ENCODE results near the gene CHADL.

CHADL gene

DNA sequence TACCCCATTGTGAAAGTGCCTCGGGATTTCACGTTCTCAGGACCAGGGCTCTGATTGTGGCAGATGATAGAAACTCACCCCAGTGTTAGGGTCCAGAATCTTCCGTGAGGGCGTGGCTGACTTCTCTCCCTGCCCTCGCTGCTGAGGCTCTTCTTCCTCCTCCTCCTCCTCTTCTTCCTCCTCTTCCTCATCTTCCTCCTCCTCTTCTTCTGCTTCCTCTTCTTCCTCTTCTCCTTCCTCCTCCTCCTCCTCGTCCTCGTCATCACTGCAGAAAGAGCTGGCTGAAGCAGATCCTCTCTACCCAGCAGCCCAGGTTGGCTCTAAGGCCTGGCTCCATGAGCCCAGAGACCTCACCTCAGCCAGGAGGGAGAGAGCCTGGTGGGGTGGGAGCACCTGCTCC lies 13.5 kb upstream of the CHADL start:
- DNase-seq, result no peak

DNA sequence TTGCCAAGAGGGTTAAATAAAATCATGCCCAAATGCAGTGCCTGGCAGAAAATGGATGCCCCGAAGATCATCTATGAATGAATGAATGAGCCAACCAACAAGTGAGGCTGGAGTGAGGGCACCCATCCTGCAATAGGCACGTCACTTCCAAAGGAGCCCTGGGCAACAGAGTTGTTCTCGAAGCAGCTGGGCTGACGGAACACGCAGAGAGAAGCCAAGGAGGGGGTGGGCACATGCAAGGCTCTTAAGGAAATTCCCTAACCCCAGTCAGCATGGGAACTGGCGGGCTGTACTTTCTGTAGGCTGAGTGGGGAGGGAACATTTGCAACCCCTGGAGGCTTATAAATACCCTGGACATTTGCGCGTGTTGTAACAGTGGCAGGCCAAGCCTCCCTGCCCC lies 11.6 kb upstream of the CHADL start:
- DNase-seq, result no peak

DNA sequence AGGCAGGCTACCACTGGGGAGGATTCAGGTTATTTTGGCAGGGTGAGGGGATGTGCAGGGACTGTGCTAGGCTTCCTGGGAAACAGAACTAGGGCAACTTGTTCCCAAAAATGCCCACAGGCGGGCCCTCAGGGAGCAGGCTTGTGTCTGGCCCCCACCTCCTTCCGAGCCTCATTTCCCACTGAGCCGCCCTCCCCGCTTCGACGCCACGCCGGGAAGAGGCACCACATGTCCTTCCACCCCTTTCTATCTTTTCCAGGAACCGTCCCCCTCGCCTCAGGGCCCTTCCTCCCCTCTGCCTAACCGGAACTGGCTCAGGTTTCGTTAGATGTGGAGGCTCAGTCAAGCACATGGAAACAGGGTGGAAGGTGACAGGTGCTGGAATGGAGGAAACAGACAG lies 9.4 kb upstream of the CHADL start:
- DNase-seq, result no peak

DNA sequence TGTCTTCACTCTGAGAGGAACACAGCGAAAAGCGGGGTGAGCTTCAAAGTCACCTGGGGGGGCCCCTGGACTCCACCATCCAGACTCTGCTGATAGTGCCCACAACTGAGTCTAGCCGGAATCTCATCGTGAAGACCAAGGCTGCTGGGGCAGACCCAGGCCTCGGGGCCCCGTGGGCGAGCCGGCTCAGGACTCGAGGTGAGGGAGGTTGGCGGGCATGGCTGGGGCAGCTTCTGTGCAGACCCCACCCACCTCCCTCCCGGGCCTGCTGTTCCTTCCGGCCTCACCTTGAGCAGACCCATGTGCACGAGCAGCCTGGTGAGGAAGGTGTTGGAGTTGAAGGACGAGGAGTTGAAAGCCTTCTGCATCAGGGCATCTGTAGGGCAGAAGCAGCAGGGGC lies 8.7 kb upstream of the CHADL start:
- no peak for DNase-seq

DNA sequence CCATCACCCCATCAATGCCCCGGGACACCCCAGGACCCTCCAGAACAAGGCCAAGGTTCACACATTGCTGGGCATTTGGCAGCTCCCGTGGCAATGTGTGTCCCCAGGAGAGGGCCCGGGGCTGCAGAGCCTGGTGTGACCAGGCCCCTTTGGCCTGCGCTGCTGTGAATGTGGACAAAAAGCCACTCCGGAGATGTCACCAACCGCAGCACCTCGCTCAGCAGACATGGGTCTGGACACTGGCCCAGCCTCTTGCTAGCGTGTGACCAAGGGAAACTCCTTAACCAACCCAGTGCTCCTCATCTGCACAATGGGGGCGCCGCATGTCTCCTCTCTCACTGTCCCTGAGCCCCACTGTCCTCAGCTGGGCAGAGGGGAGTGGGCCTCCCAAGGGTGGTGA lies 8.0 kb upstream of the CHADL start:
- DNase-seq, result no peak

DNA sequence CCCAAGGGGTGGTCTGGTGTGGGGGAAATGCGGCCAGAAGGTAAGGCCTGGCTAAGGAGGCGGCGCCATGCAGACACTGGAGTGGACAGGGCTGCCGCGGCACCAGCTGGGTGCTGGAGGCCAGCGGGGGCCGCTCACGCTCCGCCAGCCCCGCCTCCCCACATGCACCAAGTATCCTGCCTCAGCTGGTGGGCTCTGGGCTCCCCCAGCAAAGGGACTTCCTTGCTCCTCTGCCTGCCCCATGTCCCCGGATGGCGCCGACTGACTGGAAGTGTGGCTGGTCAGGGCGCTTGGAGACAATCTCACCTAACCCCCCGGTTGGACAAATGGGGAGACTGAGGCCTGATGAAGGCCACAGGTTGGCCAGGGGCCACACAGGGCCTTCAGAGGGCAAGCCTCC lies 7.6 kb upstream of the CHADL start:
- DNase-seq, result no peak

DNA sequence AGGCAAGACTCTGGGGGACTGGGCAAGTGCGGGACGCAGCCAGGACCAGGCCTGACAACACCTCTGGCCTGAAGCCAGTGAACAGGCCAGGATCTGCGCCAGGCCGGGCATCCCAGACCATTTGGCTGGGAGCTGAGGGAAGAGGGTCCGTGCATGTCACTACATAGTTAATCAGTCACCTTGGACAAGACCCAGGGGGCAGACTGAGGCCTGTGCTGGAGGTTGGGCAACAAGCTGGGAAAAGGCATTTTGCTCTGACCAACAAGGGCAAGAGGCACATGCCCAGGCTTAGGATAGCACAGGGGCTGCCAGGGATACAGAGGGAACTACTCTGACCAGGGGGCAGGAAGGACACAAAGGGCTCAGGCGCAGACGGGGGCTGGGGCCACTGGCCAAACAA lies 7.0 kb upstream of the CHADL start:
- no peak for DNase-seq

DNA sequence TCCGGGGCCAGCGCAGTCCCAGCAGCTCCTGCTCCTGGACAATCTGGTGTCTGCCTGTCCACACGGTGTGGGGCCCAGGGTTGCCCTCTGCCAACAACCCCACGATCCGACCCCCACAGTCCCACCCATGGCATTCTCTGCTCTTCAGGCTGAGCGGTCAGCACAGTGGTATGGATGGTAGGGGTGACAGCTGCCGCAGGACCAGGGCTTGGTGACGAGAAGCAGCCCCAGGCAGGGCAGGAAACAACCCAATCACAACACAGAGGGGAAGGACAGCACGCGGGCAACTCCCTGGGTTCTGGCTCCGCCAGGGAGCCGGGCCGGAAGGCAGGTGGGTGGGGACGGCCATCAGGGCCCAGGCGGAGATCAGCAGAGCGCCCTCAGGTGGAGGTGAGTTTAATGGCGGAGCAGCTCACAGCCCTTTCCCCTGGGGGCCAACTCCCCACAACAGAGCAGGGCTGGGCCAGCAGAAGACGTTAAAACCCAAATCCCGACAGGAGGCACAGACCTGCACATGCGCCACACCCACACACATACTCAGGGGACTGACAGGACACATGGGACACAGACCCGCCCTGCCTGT lies 5.3 kb upstream of the CHADL start:
- no peak for DNase-seq

DNA sequence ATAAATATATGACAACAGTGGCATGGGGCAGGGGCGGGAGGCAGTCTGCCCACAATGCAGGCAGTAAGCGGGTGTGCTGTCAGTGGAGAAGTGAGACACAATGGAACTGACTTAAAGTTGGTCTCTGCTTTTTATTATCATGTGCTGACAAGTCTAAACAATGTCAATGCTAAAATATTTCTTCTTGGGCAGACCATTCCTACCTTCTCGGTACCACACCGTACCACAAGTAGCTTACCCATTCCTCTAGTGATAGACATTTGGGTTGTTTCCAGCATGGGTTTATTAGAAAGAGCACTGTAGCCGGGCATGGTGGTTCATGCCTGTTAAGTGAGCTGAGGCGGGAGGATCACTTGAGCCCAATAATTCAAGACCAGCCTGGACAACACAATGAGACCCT lies 2.6 kb upstream of the CHADL start:
- no peak for DNase-seq

DNA sequence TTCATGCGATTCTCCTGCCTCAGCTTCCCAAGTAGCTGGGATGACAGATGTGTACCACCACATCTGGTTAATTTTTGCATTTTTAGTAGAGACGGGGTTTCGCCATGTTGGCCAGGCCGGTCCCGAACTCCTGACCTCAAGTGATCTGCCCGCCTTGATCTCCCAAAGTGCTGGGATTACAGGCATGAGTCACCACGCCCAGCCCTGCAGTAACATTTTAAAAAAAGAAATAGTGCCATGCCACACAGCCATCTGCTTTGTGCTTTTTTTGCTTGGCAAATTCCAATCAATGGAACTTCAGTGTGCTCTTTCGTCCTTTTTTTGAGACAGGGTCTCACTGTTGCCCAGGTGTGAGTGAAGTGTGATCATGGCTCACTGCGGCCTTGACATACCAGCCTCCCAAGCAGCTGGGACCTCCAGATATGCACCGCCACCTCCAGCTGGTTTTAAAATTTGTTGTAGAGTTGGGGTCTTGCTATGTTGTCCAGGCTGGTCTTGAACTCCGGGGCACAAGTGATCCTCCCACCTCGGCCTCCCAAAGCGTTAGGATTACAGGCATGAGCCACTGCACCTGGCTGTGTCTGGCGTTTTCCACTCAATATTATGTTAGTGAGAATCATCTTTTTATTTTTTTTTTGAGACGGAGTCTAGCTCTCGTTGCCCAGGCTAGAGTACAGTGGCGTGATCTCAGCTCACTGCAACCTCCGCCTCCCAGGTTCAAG lies 1.8 kb upstream of the CHADL start:
- no peak for DNase-seq

DNA sequence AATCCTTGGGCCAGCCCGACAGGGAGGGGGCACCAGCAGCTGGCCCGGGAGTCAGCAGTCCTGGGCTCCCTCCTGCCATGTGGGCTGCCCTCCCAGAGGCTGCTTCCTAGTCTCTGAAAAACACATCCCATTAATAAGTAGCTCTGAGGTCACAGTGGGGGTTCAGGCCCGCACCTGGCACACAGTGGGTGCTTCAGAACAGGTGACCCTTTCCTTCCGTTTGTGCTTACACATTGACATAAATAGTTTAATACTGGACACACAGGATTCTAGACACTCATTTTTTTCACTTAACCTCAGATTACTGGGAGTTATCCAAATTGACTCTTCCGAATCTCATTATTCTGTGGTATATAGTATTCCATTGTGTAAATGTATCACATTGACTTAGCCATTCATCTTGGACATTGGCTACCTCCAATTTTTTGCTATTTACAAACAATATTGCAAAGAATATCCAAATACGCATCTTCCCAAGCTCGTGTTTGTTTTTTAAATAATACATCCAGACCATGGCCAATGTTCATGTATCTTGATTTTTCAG lies 474 bp upstream of the CHADL start:
- no peak for DNase-seq

DNA sequence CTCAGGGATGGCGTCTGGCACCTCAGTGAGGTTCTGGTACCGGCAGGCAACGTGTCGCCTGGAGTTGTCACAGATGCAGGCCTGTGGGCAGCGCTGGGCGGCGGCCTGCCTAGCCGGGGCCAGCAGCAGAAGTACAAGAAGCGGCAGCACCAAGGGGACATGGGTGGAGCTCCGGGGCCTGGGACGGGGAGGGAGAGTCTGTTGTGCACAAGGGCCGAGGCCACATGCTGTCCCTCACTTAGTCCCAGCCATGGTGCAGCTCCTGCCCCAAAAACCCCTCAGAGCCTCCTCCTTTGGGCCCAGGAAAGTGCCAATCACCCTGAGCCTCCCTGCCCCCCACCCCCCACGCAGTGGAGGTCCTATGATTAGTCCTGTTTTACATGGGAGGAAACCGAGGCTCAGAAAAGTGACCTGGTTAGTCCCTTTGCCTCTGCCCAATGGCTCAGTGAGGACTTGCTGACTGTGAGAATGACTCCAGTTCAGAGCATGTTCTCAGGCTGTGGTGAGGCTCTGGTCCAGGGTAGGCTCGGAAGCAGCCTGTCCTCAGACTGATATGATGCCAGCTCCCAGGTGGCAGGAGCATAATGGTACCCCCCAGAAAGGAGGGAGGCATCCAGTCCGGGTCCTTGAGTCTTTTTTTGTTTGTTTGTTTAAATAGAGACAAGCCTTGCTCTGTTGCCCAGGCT lies 1.1 kb downstream of the CHADL start:
- DNase-seq, result peak; percentile 22

DNA sequence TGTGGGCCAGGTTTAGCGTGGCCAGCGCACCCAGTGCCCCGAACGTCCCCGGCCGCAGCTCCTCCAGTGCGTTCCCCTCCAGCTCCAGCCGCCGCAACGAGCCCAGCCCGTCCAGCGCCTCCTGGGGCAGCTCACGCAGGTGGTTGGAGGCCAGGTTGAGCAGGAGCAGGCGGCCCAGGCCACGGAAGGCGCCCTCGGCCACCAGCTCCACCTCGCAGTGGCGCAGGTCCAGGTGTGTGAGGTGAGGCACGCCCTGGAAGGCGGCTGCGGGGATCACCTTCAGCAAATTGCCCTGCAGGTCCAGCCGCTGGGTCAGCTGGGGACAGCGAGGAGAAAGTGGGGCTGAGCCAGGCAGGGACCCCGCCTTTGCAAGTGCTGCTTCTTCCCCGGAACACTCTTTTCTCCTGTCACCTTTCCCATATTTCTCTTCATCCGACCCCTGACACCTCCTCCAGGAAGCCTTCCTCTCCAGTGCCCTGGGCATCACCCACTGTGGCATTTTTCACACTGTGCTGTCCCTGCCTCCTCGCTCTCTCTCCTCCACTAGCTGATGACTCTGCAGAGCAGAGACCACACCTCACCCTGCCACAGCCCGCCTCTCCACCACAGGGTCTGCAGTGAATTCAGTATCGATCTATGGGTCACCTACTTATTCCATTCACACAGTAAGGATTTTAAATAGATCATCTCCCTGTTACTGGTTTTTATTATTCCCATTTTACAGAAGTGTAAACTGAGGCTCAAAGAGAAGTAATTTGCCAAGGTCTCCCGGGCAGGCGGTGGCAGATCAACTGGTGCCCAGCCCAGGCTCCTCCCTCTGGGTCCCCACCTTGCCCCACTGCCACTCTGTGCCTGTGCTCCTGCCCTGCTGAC lies 1.9 kb downstream of the CHADL start:
- no peak for DNase-seq

DNA sequence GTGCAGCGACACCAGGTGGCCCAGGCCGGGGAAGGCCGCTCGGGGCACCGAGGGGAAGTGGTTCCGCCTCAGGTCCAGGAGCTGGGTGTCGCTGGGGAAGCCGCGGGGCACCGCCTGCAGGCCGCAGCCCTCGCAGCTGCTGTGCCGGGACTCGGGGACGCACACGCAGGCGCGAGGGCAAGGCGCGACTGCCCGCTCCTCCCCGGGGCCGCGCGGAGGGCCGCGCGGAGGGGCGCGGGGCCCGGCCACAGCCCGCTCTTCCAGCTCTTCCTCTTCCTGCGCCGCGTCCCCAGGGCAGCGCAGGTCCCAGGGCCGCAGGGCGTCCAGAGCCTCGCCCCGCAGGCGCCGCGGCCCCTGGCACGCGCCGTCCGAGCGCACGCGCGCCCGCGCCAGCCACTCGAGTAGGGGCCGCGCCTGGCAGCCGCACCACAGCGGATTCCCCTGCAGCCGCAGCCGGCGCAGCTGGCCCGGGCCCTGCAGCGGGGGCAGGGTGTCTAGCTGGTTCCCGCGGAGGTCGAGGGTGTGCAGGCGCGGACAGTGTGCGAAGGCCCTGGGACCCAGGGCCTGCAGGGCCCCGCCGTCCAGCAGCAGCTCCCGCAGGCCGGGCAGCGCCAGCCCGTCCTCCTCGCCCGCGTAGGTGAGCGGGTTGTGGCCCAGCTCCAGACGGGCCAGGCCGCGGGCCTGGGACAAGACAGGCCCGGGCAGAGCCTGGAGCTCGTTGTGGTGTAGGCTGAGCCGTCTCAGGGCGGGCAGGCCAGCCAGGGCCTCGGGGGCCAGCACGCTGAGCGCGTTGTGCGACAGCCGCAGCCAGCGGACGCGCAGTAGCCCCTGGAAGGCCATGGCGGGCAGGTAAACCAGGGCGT lies 2.8 kb downstream of the CHADL start:
- peak; percentile 83 for DNase-seq

DNA sequence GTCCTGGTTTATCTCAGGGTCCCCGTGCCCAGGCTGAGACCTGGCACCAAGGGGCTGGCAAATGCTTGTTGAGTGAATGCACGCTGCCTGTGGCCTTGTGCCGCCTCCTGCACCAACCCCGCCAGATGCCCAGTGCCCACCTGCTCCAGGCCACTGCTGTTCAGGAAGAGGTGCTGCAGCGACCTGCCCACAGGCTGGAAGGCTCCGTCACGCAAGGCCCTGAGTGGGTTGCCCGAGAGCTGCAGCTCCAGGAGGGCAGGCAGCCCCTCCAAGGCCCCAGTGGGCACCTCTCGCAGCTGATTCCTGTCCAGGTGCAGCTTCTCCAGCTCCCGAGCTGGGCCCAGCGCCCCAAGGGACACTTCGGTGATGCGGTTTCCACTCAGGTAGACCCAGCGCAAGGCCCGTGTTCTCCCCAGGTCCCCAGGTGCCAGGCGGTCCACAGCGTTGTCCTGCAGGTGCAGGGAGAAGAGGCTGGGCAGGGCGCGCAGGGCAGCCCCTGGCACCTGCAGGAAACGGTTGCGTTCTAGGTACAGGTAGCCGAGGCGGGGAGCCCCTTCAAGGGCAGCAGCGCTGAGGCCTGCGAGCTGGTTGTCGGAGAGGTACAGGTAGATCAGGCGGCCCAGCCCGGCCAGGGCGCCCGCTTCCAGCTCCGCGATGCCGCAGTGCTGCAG lies 3.6 kb downstream of the CHADL start:
- no peak for DNase-seq

DNA sequence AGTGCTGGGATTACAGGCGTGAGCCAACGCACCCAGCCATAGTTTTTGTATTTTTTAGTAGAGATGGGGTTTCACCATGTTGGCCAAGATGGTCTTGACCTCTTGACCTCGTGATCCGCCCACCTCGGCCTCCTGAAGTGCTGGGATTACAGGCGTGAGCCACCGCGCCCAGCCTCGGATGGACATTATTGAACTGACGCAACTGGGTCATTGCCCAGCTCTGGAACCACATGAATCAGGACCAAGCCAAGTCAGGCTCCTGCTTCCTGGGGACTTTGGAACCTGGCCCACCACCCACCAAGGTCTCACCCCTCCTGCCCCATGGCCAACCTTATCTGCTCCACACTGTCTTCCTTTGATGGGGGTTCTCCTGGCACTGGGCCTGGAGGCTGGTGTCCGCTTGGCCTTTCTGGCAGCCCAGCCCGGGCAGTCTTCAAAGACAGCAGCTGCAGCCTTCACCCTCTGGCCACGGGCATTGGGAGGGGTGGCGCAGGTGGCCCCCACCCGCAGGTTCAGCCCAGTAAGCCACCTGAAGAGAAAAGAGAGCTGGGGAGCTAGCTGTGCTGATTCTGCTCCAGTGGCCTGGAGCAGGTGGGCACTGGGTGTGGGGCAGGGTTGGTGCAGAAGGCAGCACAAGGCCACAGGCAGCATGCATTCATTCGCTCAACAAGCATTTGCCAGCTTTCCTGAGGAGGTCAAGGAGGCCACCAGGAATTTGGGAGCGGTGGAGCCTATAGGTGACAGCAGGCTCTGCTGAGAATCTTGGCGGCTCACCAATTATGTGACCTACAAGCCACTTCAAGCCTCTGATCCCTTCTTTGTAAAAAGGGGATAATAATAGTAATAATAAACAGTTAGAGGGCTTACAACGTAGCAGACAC lies 5.7 kb downstream of the CHADL start:
- no peak for DNase-seq

DNA sequence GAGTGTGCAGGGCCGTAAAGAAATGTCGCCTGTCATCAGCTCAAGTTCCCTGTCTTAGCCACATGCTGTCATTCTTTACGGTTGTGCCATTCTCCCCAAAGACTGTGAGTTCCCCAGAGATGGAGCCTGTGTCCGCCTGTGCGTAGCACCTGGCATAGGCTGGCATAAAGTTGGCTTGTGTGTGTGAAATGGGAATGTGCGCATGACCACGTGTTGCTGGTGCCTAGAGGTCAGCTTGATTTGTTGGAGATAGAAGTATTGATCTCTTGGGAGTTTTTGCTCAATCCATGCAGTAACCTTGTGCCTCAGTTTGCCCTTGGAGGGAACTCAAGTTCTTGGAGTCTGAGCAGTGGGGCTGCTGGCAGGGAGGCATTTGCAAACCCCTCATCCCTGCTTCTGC lies 9.4 kb downstream of the CHADL start:
- DNase-seq, result no peak

DNA sequence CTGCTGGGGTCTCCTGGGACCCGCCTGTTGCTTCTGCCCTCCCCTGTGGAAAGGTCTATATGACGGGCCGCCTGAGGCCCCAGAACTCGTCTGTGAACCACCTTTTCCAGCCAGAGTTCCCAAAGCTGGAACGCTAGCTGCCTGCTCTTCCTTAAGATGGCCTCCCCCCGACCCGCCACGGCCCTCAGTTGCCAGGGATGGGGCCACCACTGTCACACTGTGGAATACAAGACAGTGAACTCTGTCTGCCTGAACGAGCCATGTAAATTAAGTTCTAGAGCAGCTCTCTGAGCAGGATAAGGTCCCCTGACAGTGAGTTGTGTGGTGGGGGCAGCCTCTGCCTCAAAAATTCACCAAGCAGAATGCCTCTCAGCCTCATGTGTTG lies 10.3 kb downstream of the CHADL start:
- DNase-seq, result no peak

DNA sequence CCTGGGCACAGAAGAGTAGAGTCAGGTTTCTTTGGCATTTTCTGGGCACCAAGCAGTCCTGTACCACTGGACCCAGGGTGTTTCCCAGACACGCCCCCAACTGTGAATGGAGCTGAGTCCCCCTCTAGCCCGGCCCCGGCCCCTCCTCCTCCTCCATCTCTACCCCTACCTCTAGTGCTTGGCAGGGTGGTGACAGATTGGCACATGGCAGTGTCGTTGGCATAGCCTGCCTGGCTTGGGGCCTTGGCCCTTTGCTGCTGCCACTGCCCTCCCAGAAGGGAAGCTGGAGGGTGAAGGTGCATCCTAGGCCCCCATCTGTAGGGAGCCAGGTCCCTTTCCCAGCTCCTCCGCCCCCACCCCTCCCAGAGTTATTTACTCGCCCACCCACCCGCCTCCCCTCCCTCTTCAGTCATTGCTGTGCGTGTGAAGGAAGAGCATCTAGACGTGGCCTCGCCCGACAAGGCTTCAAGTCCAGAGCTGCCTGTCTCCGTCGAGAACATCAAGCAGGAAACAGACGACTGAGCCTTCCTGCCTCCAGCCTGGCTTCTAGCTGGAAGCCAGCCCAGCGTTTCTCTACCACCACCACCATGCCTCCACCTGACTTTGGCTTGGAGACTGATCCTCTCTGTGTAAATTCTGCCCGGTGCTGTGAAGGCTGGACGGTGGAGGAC lies 10.9 kb downstream of the CHADL start:
- DNase-seq, result peak; percentile 23

DNA sequence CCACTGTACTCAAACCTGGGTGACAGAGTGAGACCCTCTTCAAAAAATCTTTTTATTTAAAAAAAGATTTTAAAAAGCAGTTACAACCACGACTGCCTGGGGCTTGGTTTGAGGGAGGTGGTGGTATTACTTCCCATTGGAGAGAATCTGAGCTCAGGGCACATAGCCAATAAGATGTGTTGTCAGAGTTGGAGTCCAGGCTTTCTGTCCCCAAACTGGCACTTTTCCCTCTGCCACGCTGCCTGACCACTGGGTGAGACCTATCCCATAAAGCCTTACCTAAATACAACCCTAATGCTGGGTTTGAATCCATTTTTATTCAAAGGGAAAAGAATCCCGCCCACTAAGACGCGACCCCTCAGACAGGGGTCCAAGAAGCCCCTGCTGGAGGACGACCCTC lies 11.5 kb downstream of the CHADL start:
- no peak for DNase-seq

All from hematopoietic multipotent progenitor cell treated with erythropoietin and hydrocortisone succinate and interleukin-3 and kit ligand, for 6 days (in vitro differentiated cells).